ENCODE measurements around the gene NHSL1. TPM values are rescaled to one million over a fixed set of nuclear protein-coding genes. Genes with fewer than 3 reads are reported as not detected.

Gene NHSL1
- total RNA-seq, 1 donor from 2014 or later = 23.1 TPM

DNA sequence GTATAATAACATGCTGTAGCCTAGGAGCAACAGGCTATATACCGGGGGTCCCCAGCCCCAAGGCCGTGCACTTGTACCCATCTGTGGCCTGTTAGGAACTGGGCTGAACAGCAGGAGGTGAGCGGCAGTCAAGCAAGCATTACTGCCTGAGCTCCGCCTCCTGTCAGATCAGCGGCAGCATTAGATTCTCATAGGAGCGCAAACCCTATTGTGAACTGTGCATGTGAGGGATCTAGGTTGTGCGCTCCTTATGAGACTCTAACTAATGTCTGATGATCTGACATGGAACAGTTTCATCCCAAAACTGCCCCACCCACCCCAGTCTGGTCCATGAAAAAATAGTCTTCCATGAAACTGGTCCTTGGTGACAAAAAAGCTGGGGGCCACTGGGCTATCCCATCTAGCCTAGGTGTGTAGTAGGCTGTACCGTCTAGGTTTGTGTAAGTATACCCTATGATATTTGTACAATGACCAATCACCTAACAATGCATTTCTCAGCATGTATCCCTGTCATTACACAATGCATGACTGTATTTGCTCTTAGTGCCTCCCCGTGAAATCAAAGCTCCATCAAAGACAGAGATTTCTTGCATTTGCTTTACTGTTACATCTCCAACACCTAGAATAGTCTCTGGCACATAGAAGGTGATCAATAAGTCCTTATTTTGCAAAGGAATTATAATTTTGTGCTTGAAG, 30.8 kb downstream of the NHSL1 start:
- Histone ChIP-seq H3K9me3 (no peaks in the 10 kb centered on the region), H3K4me3 (no peak overlapping the region), H3K27ac (no peak overlapping the region), H3K4me1 (no peaks in the 10 kb centered on the region), H3K36me3 (no peaks in the 10 kb centered on the region), H3K27me3 (no peaks in the 10 kb centered on the region)
- intact Hi-C loops (cut with DNase I) = no loop called here
- TF ChIP-seq POLR2A (IDR thresholded peaks at IDR 0.05) (no peak), POLR2AphosphoS5 (IDR thresholded peaks at IDR 0.05; ENCODE audit: insufficient read depth in 1 of 2, low read depth in 1 of 2) (no peak)
- TF ChIP-seq, protein P1, sequence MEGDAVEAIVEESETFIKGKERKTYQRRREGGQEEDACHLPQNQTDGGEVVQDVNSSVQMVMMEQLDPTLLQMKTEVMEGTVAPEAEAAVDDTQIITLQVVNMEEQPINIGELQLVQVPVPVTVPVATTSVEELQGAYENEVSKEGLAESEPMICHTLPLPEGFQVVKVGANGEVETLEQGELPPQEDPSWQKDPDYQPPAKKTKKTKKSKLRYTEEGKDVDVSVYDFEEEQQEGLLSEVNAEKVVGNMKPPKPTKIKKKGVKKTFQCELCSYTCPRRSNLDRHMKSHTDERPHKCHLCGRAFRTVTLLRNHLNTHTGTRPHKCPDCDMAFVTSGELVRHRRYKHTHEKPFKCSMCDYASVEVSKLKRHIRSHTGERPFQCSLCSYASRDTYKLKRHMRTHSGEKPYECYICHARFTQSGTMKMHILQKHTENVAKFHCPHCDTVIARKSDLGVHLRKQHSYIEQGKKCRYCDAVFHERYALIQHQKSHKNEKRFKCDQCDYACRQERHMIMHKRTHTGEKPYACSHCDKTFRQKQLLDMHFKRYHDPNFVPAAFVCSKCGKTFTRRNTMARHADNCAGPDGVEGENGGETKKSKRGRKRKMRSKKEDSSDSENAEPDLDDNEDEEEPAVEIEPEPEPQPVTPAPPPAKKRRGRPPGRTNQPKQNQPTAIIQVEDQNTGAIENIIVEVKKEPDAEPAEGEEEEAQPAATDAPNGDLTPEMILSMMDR (IDR thresholded peaks at IDR 0.05) = no peak
- no peak for DNase-seq (ENCODE audit: extremely low spot score in 2 of 2)

DNA sequence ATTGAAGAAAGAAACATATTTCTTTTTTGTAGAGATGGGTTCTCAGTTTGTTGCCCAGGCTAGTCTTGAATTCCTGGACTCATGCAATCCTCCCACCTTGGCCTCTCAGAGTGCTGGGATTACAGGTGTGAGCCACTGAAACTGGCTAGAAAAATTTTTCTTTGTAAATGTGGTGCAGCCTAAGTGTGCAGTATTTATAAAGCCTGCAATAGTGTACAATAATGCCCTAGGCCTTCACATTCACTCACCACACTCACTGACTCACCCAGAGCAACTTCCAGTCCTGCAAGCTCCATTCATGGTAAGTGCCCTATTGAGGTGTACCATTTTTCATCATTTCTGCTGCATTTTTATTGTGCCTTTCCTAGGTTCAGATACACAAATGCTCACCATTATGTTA, 31.4 kb downstream of the NHSL1 start:
- intact Hi-C loops (cut with DNase I) = no loop called here
- DNase-seq (ENCODE audit: extremely low spot score in 2 of 2) = no peak
- no peaks in the 10 kb centered on the region for H3K27me3 ChIP-seq
- no peak overlapping the region for H3K27ac ChIP-seq
- no peaks in the 10 kb centered on the region for H3K9me3 ChIP-seq
- no peaks in the 10 kb centered on the region for H3K4me1 ChIP-seq
- no peak overlapping the region for H3K4me3 ChIP-seq
- TF ChIP-seq POLR2A (IDR thresholded peaks at IDR 0.05) = no peak
- TF ChIP-seq, protein P1 (IDR thresholded peaks at IDR 0.05) = no peak
- no peak for TF ChIP-seq POLR2AphosphoS5 (IDR thresholded peaks at IDR 0.05; ENCODE audit: insufficient read depth in 1 of 2, low read depth in 1 of 2)
- no peaks in the 10 kb centered on the region for H3K36me3 ChIP-seq

DNA sequence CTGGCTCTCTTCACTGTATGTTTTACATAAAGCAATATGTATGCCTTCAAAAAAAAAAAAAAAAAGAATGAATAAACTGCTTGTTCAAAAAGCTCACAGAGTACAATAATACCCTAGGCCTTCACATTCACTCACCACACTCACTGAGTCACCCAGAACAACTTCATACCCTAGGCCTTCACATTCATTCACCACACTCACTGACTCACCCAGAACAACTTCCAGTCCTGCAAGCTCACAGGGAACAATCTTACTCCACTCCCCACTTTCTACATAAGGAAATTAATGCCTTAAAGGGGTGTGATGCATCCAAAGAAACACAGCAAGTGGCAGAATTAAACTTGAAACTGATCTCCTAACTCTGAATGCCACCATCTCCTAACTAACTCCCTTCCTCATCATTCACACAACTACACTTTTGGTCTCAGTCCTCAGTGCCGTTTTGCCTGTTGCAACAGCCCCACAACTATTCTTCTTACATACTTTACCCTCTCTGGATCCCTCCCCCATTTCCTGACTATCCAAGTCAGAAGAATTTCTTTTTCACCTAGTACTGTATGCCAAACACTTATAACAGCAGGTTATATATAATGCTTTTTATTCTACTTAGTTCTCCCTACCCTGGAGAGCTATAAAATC, 34.2 kb downstream of the NHSL1 start:
- Histone ChIP-seq H3K9me3 (no peaks in the 10 kb centered on the region), H3K4me1 (no peaks in the 10 kb centered on the region), H3K4me3 (no peak overlapping the region), H3K27me3 (no peaks in the 10 kb centered on the region), H3K27ac (no peak overlapping the region), H3K36me3 (no peaks in the 10 kb centered on the region)
- no peak for DNase-seq (ENCODE audit: extremely low spot score in 2 of 2)
- intact Hi-C loops (cut with DNase I) = no loop called here
- peak in 1 of 2 donors; percentile 49 for TF ChIP-seq POLR2AphosphoS5 (IDR thresholded peaks at IDR 0.05; ENCODE audit: insufficient read depth in 1 of 2, low read depth in 1 of 2)
- TF ChIP-seq, protein P1 (IDR thresholded peaks at IDR 0.05) = no peak

DNA sequence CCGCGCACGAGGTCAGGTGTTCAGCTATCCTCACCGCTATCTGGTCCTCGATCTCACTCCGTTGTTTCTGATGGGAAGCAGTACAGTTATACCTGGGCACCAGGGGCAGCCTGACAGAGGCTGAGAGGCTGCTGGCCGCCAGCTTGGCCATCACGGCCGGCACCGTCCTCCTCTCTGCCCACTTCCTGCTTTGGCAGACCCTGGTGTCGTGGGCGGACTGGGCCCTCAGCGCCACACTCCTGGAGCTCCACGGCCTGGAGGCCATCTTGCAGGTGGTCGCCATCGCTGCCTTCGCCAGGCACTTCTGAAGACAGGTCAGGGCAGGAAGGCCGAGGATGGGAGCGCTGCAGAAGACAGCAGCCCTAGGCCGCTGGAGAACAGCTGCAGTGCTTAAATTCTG, 35.2 kb downstream of the NHSL1 start:
- Histone ChIP-seq H3K36me3 (no peaks in the 10 kb centered on the region), H3K27me3 (no peaks in the 10 kb centered on the region), H3K4me3 (no peak overlapping the region), H3K4me1 (no peaks in the 10 kb centered on the region), H3K27ac (no peak overlapping the region), H3K9me3 (no peaks in the 10 kb centered on the region)
- TF ChIP-seq POLR2A (IDR thresholded peaks at IDR 0.05) = no peak
- TF ChIP-seq, protein P1 (IDR thresholded peaks at IDR 0.05) = no peak
- no peak for TF ChIP-seq POLR2AphosphoS5 (IDR thresholded peaks at IDR 0.05; ENCODE audit: insufficient read depth in 1 of 2, low read depth in 1 of 2)
- intact Hi-C loops (cut with DNase I) = no loop called here
- no peak for DNase-seq (ENCODE audit: extremely low spot score in 2 of 2)

DNA sequence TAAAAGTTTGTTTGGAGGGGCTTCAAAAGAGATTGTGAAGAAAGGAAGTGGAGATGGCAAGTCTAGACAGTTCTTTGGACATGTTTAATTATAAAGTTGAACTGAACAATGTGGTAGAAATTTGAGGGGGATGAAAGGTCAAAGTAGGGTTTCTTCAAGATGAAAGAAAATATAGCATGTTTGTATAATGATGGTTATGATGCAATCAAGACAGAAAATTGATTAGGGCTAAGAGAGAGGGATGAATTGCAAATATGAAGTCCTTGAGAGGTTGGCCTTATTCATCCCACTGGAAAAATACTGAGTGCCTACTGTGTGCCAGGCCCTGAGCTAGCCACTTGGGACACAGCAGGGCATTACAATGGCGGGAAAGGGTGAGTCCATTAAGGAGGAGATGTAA, 37.6 kb downstream of the NHSL1 start:
- Histone ChIP-seq H3K9me3 (no peaks in the 10 kb centered on the region), H3K27me3 (no peaks in the 10 kb centered on the region), H3K4me1 (no peaks in the 10 kb centered on the region), H3K36me3 (no peaks in the 10 kb centered on the region), H3K27ac (no peak overlapping the region), H3K4me3 (no peak overlapping the region)
- TF ChIP-seq POLR2AphosphoS5 (IDR thresholded peaks at IDR 0.05; ENCODE audit: insufficient read depth in 1 of 2, low read depth in 1 of 2) = no peak
- TF ChIP-seq, protein P1 (IDR thresholded peaks at IDR 0.05) = no peak
- no peak for TF ChIP-seq POLR2A (IDR thresholded peaks at IDR 0.05)
- intact Hi-C loops (cut with DNase I) = no loop called here
- DNase-seq (ENCODE audit: extremely low spot score in 2 of 2) = no peak
